NCI-H1436 (cell line): ENCODE measurements around the gene CTDP1.

Experiments used
- DNase-seq: peaks from one replicate; lab custom pipeline; 2025; lab: John Stamatoyannopoulos, UW

The CTDP1 gene

GRCh38 chr18:79766308-79766707 is 86.7 kb downstream of the CTDP1 start:
- DNase-seq = peak; percentile 37

GRCh38 chr18:79768745-79769144 is 89.1 kb downstream of the CTDP1 start:
- DNase-seq = no peak

GRCh38 chr18:79769698-79770500 is 90.3 kb downstream of the CTDP1 start:
- DNase-seq = no peak

GRCh38 chr18:79770501-79770815 is 90.9 kb downstream of the CTDP1 start:
- no peak for DNase-seq

- no peak for DNase-seq
These were observed 91.2 kb downstream of the CTDP1 start for GRCh38 chr18:79770826-79771225.

GRCh38 chr18:79771446-79772107 is 92.0 kb downstream of the CTDP1 start:
- DNase-seq = no peak

GRCh38 chr18:79772108-79772864 is 92.7 kb downstream of the CTDP1 start:
- no peak for DNase-seq

GRCh38 chr18:79772865-79773696 is 93.5 kb downstream of the CTDP1 start:
- no peak for DNase-seq

GRCh38 chr18:79774111-79774510 is 94.5 kb downstream of the CTDP1 start:
- no peak for DNase-seq

- DNase-seq = no peak
These were observed 96.0 kb downstream of the CTDP1 start for GRCh38 chr18:79775441-79776221.

- no peak for DNase-seq
These were observed 97.1 kb downstream of the CTDP1 start for GRCh38 chr18:79776674-79777073.

GRCh38 chr18:79778291-79778791 is 98.7 kb downstream of the CTDP1 start:
- no peak for DNase-seq

GRCh38 chr18:79779021-79779699 is 99.6 kb downstream of the CTDP1 start:
- no peak for DNase-seq

- no peak for DNase-seq
These were observed 100.1 kb downstream of the CTDP1 start for GRCh38 chr18:79779700-79780190.

- DNase-seq = no peak
These were observed 100.9 kb downstream of the CTDP1 start for GRCh38 chr18:79780547-79780946.

- no peak for DNase-seq
These were observed 101.8 kb downstream of the CTDP1 start for GRCh38 chr18:79781331-79781941.

GRCh38 chr18:79782566-79783308 is 103.1 kb downstream of the CTDP1 start:
- DNase-seq = no peak

GRCh38 chr18:79784071-79784913 is 104.7 kb downstream of the CTDP1 start:
- no peak for DNase-seq
